B cell (primary cell): Measurements from ENCODE around the gene ZNF211. TPM values are rescaled to one million over a fixed set of nuclear protein-coding genes. Genes with fewer than 3 reads are reported as not detected.

ENCODE experiments used
- ATAC-seq: fragments of 200-7000 bp; cut with Tn5 transposase; one replicate; pipeline ENCODE4 v1.10.0; 2021; ENCODE audit warnings: low read depth, mild to moderate bottlenecking, moderate number of reproducible peaks, moderate library complexity
- CTCF ChIA-PET: fragments of 350-600 bp; sonication (Branson Sonifier 250); formaldehyde crosslinking; loops from one replicate; lab custom pipeline; 2021; ENCODE audit warnings: antibody characterized with exemption, inconsistent platforms; lab: Charles Lee
- POLR2A ChIA-PET: fragments of 350-600 bp; sonication (Branson Sonifier 250); formaldehyde crosslinking; loops from one replicate; lab custom pipeline; 2021; ENCODE audit warnings: antibody characterized with exemption; lab: Charles Lee
- DNase-seq: peaks from one replicate; pipeline ENCODE4 v3.0.0; 2013
- H2AFZ ChIP-seq: 2 replicates; pipeline ENCODE4 v1.6.1; 2012; ENCODE audit warnings: mild to moderate bottlenecking, low read depth, low read length; ENCODE audit not compliant: insufficient read depth, poor library complexity, severe bottlenecking
- H3K27ac ChIP-seq, 2 donors: 1 replicate in 1 of 2; 2 replicates in 1 of 2; pipeline ENCODE4 v1.5.1; 2012 to 2013; ENCODE audit warnings: low read length in 2 of 2, mild to moderate bottlenecking in 2 of 2, moderate library complexity in 1 of 2
- H3K27me3 ChIP-seq, 4 experiments: fragments of 200-600 bp in 1 of 4; sonication (generic) in 1 of 4; replicated peaks in 1 of 4; 1 replicate in 2 of 4; 2 replicates in 2 of 4; pipeline versions ENCODE4 v1.6.1 to v1.7.0; 2013 to 2016; ENCODE audit warnings: low read length in 3 of 4, mild to moderate bottlenecking in 2 of 4, mixed read lengths in 1 of 4, moderate library complexity in 1 of 4; ENCODE audit not compliant: insufficient read depth in 4 of 4, control insufficient read depth in 3 of 4; ENCODE audit errors: control extremely low read depth in 1 of 4
- H3K36me3 ChIP-seq, 2 experiments: replicated peaks in 1 of 2; 1 replicate in 1 of 2; 2 replicates in 1 of 2; pipeline versions ENCODE4 v1.6.1 to v1.7.1; 2013; ENCODE audit warnings: low read length in 1 of 2; ENCODE audit not compliant: insufficient read depth in 2 of 2, control insufficient read depth in 1 of 2; ENCODE audit errors: control extremely low read depth in 1 of 2, extremely low read depth in 1 of 2
- H3K4me1 ChIP-seq, 2 donors: fragments of 200-600 bp in 1 of 2; sonication (generic) in 1 of 2; 1 replicate in 1 of 2; 2 replicates in 1 of 2; pipeline versions ENCODE4 v1.5.1 to v1.6.1; 2013 to 2017; ENCODE audit warnings: low read length in 2 of 2; ENCODE audit not compliant: control insufficient read depth in 2 of 2, insufficient read depth in 2 of 2
- H3K4me2 ChIP-seq: replicated peaks from 2 replicates; pipeline ENCODE3; 2012; ENCODE audit warnings: mild to moderate bottlenecking, low read depth, low read length; ENCODE audit not compliant: poor library complexity, severe bottlenecking
- H3K4me3 ChIP-seq, 5 experiments: fragments of 200-600 bp in 1 of 5; sonication (generic) in 1 of 5; 1 replicate in 3 of 5; 2 replicates in 2 of 5; pipeline versions ENCODE4 v1.5.1 to v1.7.0; 2011 to 2016; ENCODE audit warnings: low read length in 4 of 5, mild to moderate bottlenecking in 4 of 5, low read depth in 2 of 5, control low read depth in 1 of 5, moderate library complexity in 1 of 5; ENCODE audit not compliant: insufficient read depth in 1 of 5; ENCODE audit errors: control extremely low read depth in 1 of 5, extremely low read depth in 1 of 5
- H3K79me2 ChIP-seq: fragments of 200-600 bp; sonication (generic); one replicate; pipeline ENCODE4 v1.6.0; 2016; ENCODE audit warnings: low read length; ENCODE audit not compliant: control insufficient read depth, insufficient read depth
- H3K9ac ChIP-seq: fragments of 200-600 bp; sonication (generic); 2 replicates; pipeline ENCODE4 v1.6.1; 2017; ENCODE audit warnings: mild to moderate bottlenecking, low read length, moderate library complexity
- H3K9me3 ChIP-seq, 3 donors: one replicate each; pipeline versions ENCODE4 v1.6.1 to v1.7.1; 2013; ENCODE audit warnings: low read length in 2 of 3; ENCODE audit not compliant: control insufficient read depth in 2 of 3, insufficient read depth in 1 of 3; ENCODE audit errors: control extremely low read depth in 1 of 3
- H4K20me1 ChIP-seq: 2 replicates; pipeline ENCODE4 v1.6.0; 2012; ENCODE audit warnings: mild to moderate bottlenecking, low read length; ENCODE audit not compliant: insufficient read depth, control insufficient read depth, poor library complexity, severe bottlenecking
- H3K27ac Mint-ChIP-seq: one replicate; pipeline ENCODE4 v1.8.0; 2021; ENCODE audit warnings: mixed read lengths
- H3K27me3 Mint-ChIP-seq: one replicate; pipeline ENCODE4 v1.8.0; 2021; ENCODE audit warnings: mixed read lengths
- H3K4me1 Mint-ChIP-seq: one replicate; pipeline ENCODE4 v1.8.0; 2021; ENCODE audit warnings: mixed read lengths
- H3K4me3 Mint-ChIP-seq: one replicate; pipeline ENCODE4 v1.8.0; 2021; ENCODE audit warnings: mixed read lengths
- H3K9me3 Mint-ChIP-seq: one replicate; pipeline ENCODE4 v1.8.0; 2022; ENCODE audit warnings: mixed read lengths; ENCODE audit not compliant: insufficient read depth
- EZH2 ChIP-seq: IDR thresholded peaks from 2 replicates; pipeline ENCODE4 v1.6.1; 2012; ENCODE audit warnings: borderline replicate concordance, low read depth, mild to moderate bottlenecking, moderate library complexity, low read length; ENCODE audit not compliant: insufficient read depth, poor library complexity, severe bottlenecking
- WGBS: methylation state at CpG from one replicate; pipeline ENCODE4 v1.1.5; 2013; ENCODE audit warnings: missing lambda C conversion rate; ENCODE audit not compliant: insufficient coverage; 5-methylcytosine and 5-hydroxymethylcytosine counted together
- intact Hi-C: fragments of 100-400 bp; cut with micrococcal nuclease; formaldehyde crosslinking; loops from one replicate; pipeline ENCODE4 v1.10.0; 2022
- polyA plus RNA-seq: library from polyadenylated mRNA; depleted of rRNA; stranded (reverse); fragments of >200 nt; gene quantifications from 2 replicates; pipeline ENCODE4 v1.2.3, GENCODE V29; 2012
- total RNA-seq, 2 donors: library from RNA; stranded (reverse); fragments of 120-200 nt in 1 of 2; gene quantifications; 1 replicate in 1 of 2; 2 replicates in 1 of 2; pipeline versions ENCODE4 v1.2.3 to v1.2.4, GENCODE V29; 2013 to 2022
- TF ChIP-seq, protein P1 (sequence below): fragments of 200-600 bp; IDR thresholded peaks from one replicate; pipeline ENCODE4 v1.8.0; 2022; ENCODE audit warnings: antibody characterized with exemption, mild to moderate bottlenecking

ZNF211 gene
- total and polyA plus RNA-seq, 2 donors (not counting 1 experiment from before 2014, with no cell fraction given), result 24.4 to 53.5 TPM

DNA sequence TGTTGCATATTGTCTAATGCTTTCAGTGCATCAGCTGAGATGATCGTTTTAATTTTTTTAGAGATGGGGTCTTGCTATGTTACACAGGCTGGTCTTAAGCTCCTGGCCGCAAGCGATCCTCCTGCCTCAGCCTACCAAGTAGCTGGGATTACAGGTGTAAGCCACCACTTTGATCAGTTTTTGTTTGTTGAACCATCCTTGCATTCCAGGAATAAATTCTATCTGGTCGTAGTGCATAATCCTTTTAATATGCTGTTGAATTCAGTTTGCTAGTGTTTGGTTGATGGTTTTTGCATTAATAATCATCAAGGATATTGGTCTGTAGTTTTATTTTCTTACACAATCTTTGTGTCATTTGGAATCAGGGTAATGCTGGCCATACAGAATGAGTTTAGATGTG lies 4.4 kb downstream of the ZNF211 start:
- CTCF ChIA-PET, result no interaction called here
- Histone ChIP-seq H3K79me2 (peaks cover 17% of the 10 kb centered on the region), H3K4me3 (no peak overlapping the region), H3K4me1 (peaks cover 11 to 17% of the 10 kb centered on the region in 2 donors), H3K27ac (no peak overlapping the region), H3K9me3 (peaks cover 17 to 53% (median 22%) of the 10 kb centered on the region in 3 donors), H3K9ac (no peak overlapping the region), H2AFZ (no peak overlapping the region), H4K20me1 (no peaks in the 10 kb centered on the region), H3K4me2 (no peak overlapping the region), H3K27me3 (no peaks in the 10 kb centered on the region), H3K36me3 (peaks cover 27 to 66% of the 10 kb centered on the region in 2 experiments)
- ATAC-seq (no peak), DNase-seq (no peak)
- peaks cover 29% of the 10 kb centered on the region for H3K9me3 Mint-ChIP-seq
- TF ChIP-seq EZH2, result no peak
- TF ChIP-seq, protein P1, sequence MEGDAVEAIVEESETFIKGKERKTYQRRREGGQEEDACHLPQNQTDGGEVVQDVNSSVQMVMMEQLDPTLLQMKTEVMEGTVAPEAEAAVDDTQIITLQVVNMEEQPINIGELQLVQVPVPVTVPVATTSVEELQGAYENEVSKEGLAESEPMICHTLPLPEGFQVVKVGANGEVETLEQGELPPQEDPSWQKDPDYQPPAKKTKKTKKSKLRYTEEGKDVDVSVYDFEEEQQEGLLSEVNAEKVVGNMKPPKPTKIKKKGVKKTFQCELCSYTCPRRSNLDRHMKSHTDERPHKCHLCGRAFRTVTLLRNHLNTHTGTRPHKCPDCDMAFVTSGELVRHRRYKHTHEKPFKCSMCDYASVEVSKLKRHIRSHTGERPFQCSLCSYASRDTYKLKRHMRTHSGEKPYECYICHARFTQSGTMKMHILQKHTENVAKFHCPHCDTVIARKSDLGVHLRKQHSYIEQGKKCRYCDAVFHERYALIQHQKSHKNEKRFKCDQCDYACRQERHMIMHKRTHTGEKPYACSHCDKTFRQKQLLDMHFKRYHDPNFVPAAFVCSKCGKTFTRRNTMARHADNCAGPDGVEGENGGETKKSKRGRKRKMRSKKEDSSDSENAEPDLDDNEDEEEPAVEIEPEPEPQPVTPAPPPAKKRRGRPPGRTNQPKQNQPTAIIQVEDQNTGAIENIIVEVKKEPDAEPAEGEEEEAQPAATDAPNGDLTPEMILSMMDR, result no peak
- 67% methylated on average over 3 of the region's 4 CpGs for WGBS
- no peak overlapping the region for H3K4me3 Mint-ChIP-seq
- H3K27ac Mint-ChIP-seq, result no peak overlapping the region
- POLR2A ChIA-PET, result no interaction called here
- peaks cover 22% of the 10 kb centered on the region for H3K4me1 Mint-ChIP-seq
- intact Hi-C loops, result loop anchor here (10.0 kb wide), 2 partner anchors 107 to 177 kb away; partner anchors contain the start of genes ZNF552 and ZNF776
- H3K27me3 Mint-ChIP-seq, result no peaks in the 10 kb centered on the region

- no peaks in the 10 kb centered on the region for H3K27me3 ChIP-seq
- no peaks in the 10 kb centered on the region for H4K20me1 ChIP-seq
- Mint-ChIP-seq H3K27me3 (no peaks in the 10 kb centered on the region), H3K4me3 (no peak overlapping the region), H3K27ac (no peak overlapping the region), H3K4me1 (no peaks in the 10 kb centered on the region), H3K9me3 (peaks cover 32% of the 10 kb centered on the region)
- H3K4me2 ChIP-seq, result no peak overlapping the region
- ATAC-seq (no peak), DNase-seq (no peak)
- ChIA-PET CTCF (no interaction called here), POLR2A (no interaction called here)
- whole genome bisulfite sequencing, result 97% methylated on average over 3 of the region's 4 CpGs
- TF ChIP-seq, protein P1, result no peak
- no peak for TF ChIP-seq EZH2
- peak overlapping the region in 1 of 5 experiments; percentile 4 for H3K4me3 ChIP-seq
- peaks cover 19 to 54% (median 36%) of the 10 kb centered on the region in 3 donors for H3K9me3 ChIP-seq
- no peaks in the 10 kb centered on the region for H3K4me1 ChIP-seq
- no peak overlapping the region for H2AFZ ChIP-seq
- H3K79me2 ChIP-seq, result no peaks in the 10 kb centered on the region
- no peak overlapping the region for H3K9ac ChIP-seq
- H3K36me3 ChIP-seq, result peaks cover 31 to 56% of the 10 kb centered on the region in 2 experiments
- intact Hi-C loops, result no loop called here
- H3K27ac ChIP-seq, result no peak overlapping the region
Observed at GRCh38 chr19:57641715-57642234, 8.8 kb downstream of the ZNF211 start.
